ENCODE data around the gene TMEM132C. TPM values are rescaled to one million over a fixed set of nuclear protein-coding genes. Genes with fewer than 3 reads are reported as not detected.

TMEM132C gene
- total and polyA plus RNA-seq, 2 donors (not counting 1 experiment from before 2014, with no cell fraction given) = not detected

DNA sequence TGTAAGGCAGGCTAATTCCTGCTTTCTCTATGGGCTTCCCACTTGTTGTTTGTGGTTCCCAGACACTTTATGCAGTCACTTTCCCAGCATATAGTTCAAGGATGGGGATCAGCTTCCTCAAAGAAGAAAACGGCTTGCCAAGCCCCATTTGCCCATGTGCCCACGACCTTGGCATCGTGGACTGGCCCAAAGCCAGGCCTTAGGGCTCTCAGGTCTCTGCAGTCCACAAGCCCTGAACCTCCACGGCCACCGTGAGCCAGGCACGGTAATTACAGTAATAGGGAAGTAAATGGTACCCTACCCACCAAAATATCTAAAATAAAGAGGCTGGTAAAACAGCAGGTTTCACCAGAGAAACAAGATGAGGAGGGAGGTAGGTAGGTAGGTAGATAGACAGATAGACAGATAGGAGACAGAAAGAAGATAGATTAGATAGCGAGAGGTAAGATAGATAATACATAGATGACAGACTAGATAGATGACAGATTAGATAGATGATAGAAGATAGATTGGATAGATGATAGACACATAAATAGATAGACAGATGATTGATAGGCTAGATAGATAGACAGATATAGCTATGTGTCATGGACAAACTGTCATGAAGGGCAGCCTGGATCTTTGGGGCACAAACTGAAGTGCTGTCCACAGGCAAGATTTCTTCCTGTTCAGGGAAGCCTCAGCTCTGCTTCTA is 393.7 kb downstream of the TMEM132C start:
- Histone ChIP-seq H4K20me1 (ENCODE audit: control insufficient read depth, insufficient read depth, low read length, poor library complexity, severe bottlenecking) (no peaks in the 10 kb centered on the region), H2AFZ (ENCODE audit: insufficient read depth, low read depth, low read length, poor library complexity, severe bottlenecking) (no peak overlapping the region), H3K9me3 (ENCODE audit: control extremely low read depth in 1 of 3, control insufficient read depth in 2 of 3, insufficient read depth in 1 of 3, low read length in 2 of 3) (peaks cover 0 to 13% (median 0%) of the 10 kb centered on the region in 3 donors), H3K27ac (ENCODE audit: low read length in 2 of 2) (no peak overlapping the region), H3K4me3 (ENCODE audit: control extremely low read depth in 1 of 5, extremely low read depth in 1 of 5, insufficient read depth in 1 of 5, low read depth in 2 of 5, low read length in 4 of 5) (no peak overlapping the region), H3K9ac (ENCODE audit: low read length) (no peak overlapping the region), H3K36me3 (replicated peaks in 1 of 2; ENCODE audit: control extremely low read depth in 1 of 2, control insufficient read depth in 1 of 2, extremely low read depth in 1 of 2, insufficient read depth in 2 of 2, low read length in 1 of 2) (no peaks in the 10 kb centered on the region), H3K4me1 (ENCODE audit: control insufficient read depth in 2 of 2, insufficient read depth in 2 of 2, low read length in 2 of 2) (no peaks in the 10 kb centered on the region), H3K27me3 (replicated peaks in 1 of 4; ENCODE audit: control extremely low read depth in 1 of 4, control insufficient read depth in 3 of 4, insufficient read depth in 4 of 4, low read length in 3 of 4) (peaks cover 0 to 4% (median 0%) of the 10 kb centered on the region in 4 experiments), H3K4me2 (replicated peaks; ENCODE audit: low read depth, low read length, poor library complexity, severe bottlenecking) (no peak overlapping the region), H3K79me2 (ENCODE audit: control insufficient read depth, insufficient read depth, low read length) (no peaks in the 10 kb centered on the region)
- TF ChIP-seq, protein P1, sequence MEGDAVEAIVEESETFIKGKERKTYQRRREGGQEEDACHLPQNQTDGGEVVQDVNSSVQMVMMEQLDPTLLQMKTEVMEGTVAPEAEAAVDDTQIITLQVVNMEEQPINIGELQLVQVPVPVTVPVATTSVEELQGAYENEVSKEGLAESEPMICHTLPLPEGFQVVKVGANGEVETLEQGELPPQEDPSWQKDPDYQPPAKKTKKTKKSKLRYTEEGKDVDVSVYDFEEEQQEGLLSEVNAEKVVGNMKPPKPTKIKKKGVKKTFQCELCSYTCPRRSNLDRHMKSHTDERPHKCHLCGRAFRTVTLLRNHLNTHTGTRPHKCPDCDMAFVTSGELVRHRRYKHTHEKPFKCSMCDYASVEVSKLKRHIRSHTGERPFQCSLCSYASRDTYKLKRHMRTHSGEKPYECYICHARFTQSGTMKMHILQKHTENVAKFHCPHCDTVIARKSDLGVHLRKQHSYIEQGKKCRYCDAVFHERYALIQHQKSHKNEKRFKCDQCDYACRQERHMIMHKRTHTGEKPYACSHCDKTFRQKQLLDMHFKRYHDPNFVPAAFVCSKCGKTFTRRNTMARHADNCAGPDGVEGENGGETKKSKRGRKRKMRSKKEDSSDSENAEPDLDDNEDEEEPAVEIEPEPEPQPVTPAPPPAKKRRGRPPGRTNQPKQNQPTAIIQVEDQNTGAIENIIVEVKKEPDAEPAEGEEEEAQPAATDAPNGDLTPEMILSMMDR (IDR thresholded peaks at IDR 0.05) = no peak
- TF ChIP-seq EZH2 (IDR thresholded peaks at IDR 0.05; ENCODE audit: borderline replicate concordance, insufficient read depth, low read depth, low read length, poor library complexity, severe bottlenecking) = no peak
- no peak overlapping the region for H3K27ac Mint-ChIP-seq
- ChIA-PET POLR2A (no interaction called here), CTCF (no interaction called here)
- H3K4me3 Mint-ChIP-seq = no peak overlapping the region
- H3K9me3 Mint-ChIP-seq (ENCODE audit: insufficient read depth) = peaks cover 4% of the 10 kb centered on the region
- H3K4me1 Mint-ChIP-seq = no peaks in the 10 kb centered on the region
- H3K27me3 Mint-ChIP-seq = no peaks in the 10 kb centered on the region
- intact Hi-C loops (cut with micrococcal nuclease) = no loop called here
- DNase-seq (no peak), ATAC-seq (ENCODE audit: low read depth) (no peak)
- 64% methylated on average over 3 of the region's 7 CpGs for WGBS (ENCODE audit: insufficient coverage)

DNA sequence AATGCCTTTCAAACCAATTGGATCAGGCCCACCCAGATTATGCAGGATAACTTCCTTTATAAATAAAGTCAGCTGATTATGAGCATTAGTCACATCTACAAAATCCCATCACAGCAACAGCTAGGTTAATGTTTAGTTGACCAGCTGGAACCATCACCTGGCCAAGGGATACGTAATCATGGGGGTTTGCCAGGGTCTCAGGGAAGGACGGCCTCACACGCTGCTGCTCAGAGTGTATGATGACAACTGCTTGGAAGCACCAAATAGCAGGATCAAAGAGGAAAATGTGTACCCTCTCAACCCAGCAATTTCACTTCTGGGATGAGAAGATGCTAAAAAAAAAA is 394.2 kb downstream of the TMEM132C start:
- WGBS (ENCODE audit: insufficient coverage) = 94% methylated on average over 3 of the region's 3 CpGs
- no peak overlapping the region for H2AFZ ChIP-seq (ENCODE audit: insufficient read depth, low read depth, low read length, poor library complexity, severe bottlenecking)
- no peak overlapping the region for H3K4me3 ChIP-seq (ENCODE audit: control extremely low read depth in 1 of 5, extremely low read depth in 1 of 5, insufficient read depth in 1 of 5, low read depth in 2 of 5, low read length in 4 of 5)
- Mint-ChIP-seq H3K9me3 (ENCODE audit: insufficient read depth) (peaks cover 4% of the 10 kb centered on the region), H3K27ac (no peak overlapping the region), H3K27me3 (no peaks in the 10 kb centered on the region), H3K4me1 (no peaks in the 10 kb centered on the region), H3K4me3 (no peak overlapping the region)
- no peak overlapping the region for H3K9ac ChIP-seq (ENCODE audit: low read length)
- TF ChIP-seq, protein P1 (IDR thresholded peaks at IDR 0.05) = no peak
- no peak for TF ChIP-seq EZH2 (IDR thresholded peaks at IDR 0.05; ENCODE audit: borderline replicate concordance, insufficient read depth, low read depth, low read length, poor library complexity, severe bottlenecking)
- H3K4me2 ChIP-seq (replicated peaks; ENCODE audit: low read depth, low read length, poor library complexity, severe bottlenecking) = no peak overlapping the region
- no peaks in the 10 kb centered on the region for H3K79me2 ChIP-seq (ENCODE audit: control insufficient read depth, insufficient read depth, low read length)
- no peaks in the 10 kb centered on the region for H3K36me3 ChIP-seq (replicated peaks in 1 of 2; ENCODE audit: control extremely low read depth in 1 of 2, control insufficient read depth in 1 of 2, extremely low read depth in 1 of 2, insufficient read depth in 2 of 2, low read length in 1 of 2)
- H3K27ac ChIP-seq (ENCODE audit: low read length in 2 of 2) = no peak overlapping the region
- no peak for DNase-seq
- peaks cover 0 to 4% (median 0%) of the 10 kb centered on the region in 4 experiments for H3K27me3 ChIP-seq (replicated peaks in 1 of 4; ENCODE audit: control extremely low read depth in 1 of 4, control insufficient read depth in 3 of 4, insufficient read depth in 4 of 4, low read length in 3 of 4)
- peaks cover 0 to 18% (median 0%) of the 10 kb centered on the region in 3 donors for H3K9me3 ChIP-seq (ENCODE audit: control extremely low read depth in 1 of 3, control insufficient read depth in 2 of 3, insufficient read depth in 1 of 3, low read length in 2 of 3)
- ATAC-seq (ENCODE audit: low read depth) = no peak
- CTCF ChIA-PET = no interaction called here
- POLR2A ChIA-PET = no interaction called here
- intact Hi-C loops (cut with micrococcal nuclease) = no loop called here
- H3K4me1 ChIP-seq (ENCODE audit: control insufficient read depth in 2 of 2, insufficient read depth in 2 of 2, low read length in 2 of 2) = no peaks in the 10 kb centered on the region
- H4K20me1 ChIP-seq (ENCODE audit: control insufficient read depth, insufficient read depth, low read length, poor library complexity, severe bottlenecking) = no peaks in the 10 kb centered on the region

Measured in B cell (primary cell).